SH-SY5Y (cell line): ENCODE measurements around the gene POLR3F.

ENCODE experiments used
- GATA2 ChIP-seq: IDR thresholded peaks from 2 replicates; pipeline ENCODE4 v1.6.1; 2011; ENCODE audit warnings: mild to moderate bottlenecking, low read depth, low read length
- GATA3 ChIP-seq: IDR thresholded peaks from 2 replicates; pipeline ENCODE4 v1.6.1; 2011; ENCODE audit warnings: low read depth, mild to moderate bottlenecking, low read length, moderate library complexity

Gene POLR3F

GRCh38 chr20:18481596-18481995 lies 14.4 kb downstream of the POLR3F start:
- TF ChIP-seq GATA2, result no peak
- TF ChIP-seq GATA3, result no peak

DNA sequence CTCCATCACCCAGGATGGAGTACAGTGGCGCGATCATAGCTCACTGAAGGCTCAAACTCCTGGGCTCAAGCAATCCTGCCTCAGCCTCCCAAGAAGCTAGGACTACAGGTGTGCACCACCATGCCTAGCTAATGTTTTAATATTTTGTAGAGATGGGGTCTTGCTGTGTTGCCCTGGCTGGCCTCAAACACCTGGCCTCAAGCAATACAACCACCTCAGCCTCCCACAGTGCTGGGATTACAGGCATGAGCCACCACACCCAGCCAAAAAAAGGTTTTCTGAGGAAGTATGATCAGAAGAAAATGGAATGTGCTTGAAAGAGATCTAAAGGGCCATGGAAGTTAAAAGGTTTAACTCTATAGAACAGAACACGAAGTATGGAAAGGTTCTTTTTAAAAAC lies 21.1 kb downstream of the POLR3F start:
- TF ChIP-seq GATA3 (no peak), GATA2 (no peak)

DNA sequence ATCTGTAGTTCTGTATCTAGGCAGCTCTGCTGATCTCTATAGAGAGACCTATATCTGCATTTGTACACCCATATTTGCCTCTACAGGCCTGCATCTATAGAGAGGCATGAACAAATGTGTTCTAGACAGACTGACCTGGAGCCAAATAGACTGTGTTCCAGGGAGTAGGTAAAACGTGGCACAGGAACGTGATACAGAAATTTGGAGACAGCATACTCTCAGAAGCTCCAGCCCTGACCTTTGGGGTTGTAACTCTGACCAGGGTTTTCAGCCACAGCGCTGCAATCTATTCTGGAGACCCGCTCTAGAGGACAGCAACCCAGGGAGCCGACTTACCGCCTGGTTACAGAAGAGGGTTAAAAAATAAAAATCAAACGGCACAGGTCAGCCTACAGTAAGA lies 28.9 kb downstream of the POLR3F start:
- TF ChIP-seq GATA2, result no peak
- TF ChIP-seq GATA3, result no peak

- no peak for TF ChIP-seq GATA2
- no peak for TF ChIP-seq GATA3
Observed at GRCh38 chr20:18496740-18497592, 29.8 kb downstream of the POLR3F start, which contains the start of gene RBBP9. Gene RBBP9, minus strand, starts transcription at chr20:18497225. Its CDS starts 58 bp downstream, at chr20:18497167.

DNA sequence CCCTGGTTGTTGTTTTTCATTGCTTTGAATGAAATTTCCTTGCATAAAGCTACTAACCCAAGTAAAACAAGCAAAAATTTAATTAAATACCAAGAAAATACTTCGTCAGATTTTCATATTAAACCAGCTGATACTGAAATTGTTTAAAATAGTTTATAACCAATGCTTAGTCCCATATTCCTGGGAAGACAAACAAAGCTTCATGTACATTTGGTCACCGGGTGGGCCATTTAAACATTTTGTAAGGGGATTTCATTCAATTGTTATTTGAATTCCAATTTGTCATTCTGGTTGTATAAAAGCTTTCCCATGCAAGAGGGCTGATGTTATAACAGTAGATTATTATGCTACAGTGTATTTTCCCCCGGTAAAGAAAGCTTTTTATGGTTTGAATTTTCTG lies 30.4 kb downstream of the POLR3F start:
- TF ChIP-seq GATA2 (no peak), GATA3 (no peak)

DNA sequence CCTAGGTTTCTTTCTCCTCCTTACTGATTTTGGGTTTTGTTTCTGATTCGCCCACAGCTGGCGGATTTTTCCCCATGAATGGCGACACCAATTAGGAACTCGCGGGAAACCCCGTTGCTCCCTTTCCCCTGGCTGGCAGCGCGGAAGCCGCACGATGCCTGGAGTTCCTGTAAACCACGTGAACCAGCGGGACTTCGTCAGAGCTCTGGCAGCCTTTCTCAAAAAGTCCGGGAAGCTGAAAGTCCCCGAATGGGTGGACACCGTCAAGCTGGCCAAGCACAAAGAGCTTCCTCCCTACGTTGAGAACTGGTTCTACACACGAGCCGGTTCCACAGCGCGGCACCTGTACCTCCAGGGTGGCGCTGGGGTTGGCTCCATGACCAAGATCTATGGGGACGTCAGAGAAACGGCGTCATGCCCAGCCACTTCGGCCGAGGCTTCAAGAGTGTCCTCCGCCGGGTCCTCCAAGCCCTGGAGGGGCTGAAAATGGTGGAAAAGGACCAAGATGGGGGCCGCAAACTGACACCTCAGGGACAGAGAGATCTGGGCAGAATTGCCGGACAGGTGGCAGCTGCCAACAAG lies 37.4 kb downstream of the POLR3F start:
- TF ChIP-seq GATA2 (no peak), GATA3 (no peak)

- TF ChIP-seq GATA3 (no peak), GATA2 (no peak)
Observed at GRCh38 chr20:18506744-18507143, 39.6 kb downstream of the POLR3F start.

- TF ChIP-seq GATA2 (no peak), GATA3 (no peak)
Observed at GRCh38 chr20:18507218-18508191, 40.3 kb downstream of the POLR3F start, which contains the start of gene SEC23B. Gene SEC23B, plus strand, starts transcription at chr20:18507940. Its CDS starts 2,896 bp downstream, at chr20:18510836.

DNA sequence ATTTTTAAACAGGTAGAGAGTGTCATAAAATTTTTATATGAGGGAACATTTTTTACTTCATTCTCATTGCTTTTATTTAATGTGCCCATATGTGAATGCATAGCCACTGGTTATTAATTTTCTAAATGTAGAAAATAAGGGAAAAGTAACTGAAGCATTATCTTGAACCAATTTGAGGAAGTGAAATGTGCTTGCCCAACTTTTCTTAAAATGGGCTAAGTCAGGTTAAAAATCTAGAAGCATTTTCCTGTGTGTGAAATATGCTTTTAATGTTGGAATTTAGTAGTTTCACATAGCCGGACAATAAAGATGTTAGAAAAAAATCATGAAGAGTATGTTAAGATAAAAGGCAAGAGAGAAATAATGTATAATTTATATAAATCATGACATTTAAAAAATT lies 44.4 kb downstream of the POLR3F start:
- TF ChIP-seq GATA2 (no peak), GATA3 (no peak)

- no peak for TF ChIP-seq GATA2
- no peak for TF ChIP-seq GATA3
Observed at GRCh38 chr20:18513208-18513607, 46.0 kb downstream of the POLR3F start.

DNA sequence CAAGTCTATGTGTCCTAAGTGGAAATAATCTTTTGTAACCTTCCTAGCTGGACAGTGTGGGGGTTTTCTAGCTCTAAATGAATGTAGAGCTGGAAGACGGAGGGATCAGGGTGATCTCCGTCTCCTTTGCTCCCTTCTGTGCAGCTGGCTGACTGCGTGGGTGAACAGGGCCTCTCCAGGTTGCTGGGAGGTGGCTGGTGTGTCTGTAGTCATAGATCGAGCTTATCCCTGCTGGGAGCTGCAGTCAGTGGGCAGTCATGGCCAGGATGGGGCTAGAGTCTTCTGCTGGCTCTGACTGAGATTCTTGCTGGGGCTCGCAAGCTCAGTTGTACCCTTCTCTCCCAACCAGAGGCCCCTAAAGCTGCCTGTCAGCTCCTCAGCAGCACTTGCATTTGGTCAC lies 46.9 kb downstream of the POLR3F start:
- no peak for TF ChIP-seq GATA2
- TF ChIP-seq GATA3, result no peak

- TF ChIP-seq GATA3 (no peak), GATA2 (no peak)
Observed at GRCh38 chr20:18515973-18516372, 48.8 kb downstream of the POLR3F start.

DNA sequence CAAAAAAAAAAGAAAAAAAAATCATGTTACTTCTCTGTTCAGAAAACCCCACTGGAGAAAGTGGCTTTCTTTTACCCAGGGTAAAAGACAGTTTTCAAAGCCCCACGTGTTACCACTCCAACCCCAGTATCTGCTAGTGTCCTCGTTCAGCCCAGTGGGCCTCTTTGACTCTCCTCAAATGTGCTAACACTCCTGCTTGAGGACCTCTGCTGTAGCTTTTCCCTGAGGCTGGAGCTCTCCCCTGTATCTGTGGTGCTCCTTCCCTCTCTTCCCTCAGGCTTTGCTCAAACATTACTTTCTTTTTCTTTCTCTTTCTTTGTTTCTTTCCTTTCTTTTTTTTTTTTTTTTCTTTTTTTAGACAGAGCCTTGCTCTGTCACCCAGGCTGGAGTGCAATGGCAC lies 55.9 kb downstream of the POLR3F start:
- TF ChIP-seq GATA3, result no peak
- no peak for TF ChIP-seq GATA2

DNA sequence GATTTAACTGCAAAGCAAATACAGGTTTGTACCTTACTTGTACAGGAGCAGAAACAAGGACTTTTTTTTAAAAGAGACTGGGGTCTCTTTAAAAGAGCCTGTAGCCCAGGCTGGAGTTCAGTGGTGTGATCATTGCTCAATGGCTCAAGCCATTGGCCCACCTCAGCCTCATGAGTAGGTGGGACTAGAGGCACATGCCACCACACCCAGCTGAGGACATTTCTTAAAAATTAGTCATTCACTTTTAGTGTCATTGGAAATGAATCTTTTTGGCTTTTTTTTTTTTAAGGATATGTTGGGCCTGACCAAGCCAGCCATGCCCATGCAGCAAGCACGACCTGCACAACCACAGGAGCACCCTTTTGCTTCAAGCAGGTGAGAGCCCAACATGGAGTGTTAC lies 57.5 kb downstream of the POLR3F start:
- TF ChIP-seq GATA3, result no peak
- no peak for TF ChIP-seq GATA2

- TF ChIP-seq GATA2 (no peak), GATA3 (no peak)
Observed at GRCh38 chr20:18527339-18527738, 60.1 kb downstream of the POLR3F start.
